Activated CD8-positive, alpha-beta memory T cell treated with anti-CD3 and anti-CD28 coated beads for 4 hours (primary cell): Measurements from ENCODE around the gene ARL3.
"Not testable (repeated sequence)": the region's sequence is repeated elsewhere in the genome, so short reads cannot be mapped to it uniquely, and the experiment has no call there.

Experiments
- DNase-seq, 2 donors: peaks; one replicate each; pipeline ENCODE4 v3.0.0-alpha.2; 2020; ENCODE audit warnings: low read depth in 2 of 2

The ARL3 gene

GRCh38 chr10:102738692-102739121, 24.5 kb upstream of the ARL3 start:
- no peak for DNase-seq

- DNase-seq: no peak
Observed at GRCh38 chr10:102735065-102735562, 20.9 kb upstream of the ARL3 start.

GRCh38 chr10:102732661-102733060, 18.5 kb upstream of the ARL3 start:
- DNase-seq: no peak

GRCh38 chr10:102731222-102731800, 17.1 kb upstream of the ARL3 start:
- no peak for DNase-seq

- peak in 1 of 2 donors; percentile 27 for DNase-seq
Observed at GRCh38 chr10:102729029-102730026, 15.1 kb upstream of the ARL3 start.

DNA sequence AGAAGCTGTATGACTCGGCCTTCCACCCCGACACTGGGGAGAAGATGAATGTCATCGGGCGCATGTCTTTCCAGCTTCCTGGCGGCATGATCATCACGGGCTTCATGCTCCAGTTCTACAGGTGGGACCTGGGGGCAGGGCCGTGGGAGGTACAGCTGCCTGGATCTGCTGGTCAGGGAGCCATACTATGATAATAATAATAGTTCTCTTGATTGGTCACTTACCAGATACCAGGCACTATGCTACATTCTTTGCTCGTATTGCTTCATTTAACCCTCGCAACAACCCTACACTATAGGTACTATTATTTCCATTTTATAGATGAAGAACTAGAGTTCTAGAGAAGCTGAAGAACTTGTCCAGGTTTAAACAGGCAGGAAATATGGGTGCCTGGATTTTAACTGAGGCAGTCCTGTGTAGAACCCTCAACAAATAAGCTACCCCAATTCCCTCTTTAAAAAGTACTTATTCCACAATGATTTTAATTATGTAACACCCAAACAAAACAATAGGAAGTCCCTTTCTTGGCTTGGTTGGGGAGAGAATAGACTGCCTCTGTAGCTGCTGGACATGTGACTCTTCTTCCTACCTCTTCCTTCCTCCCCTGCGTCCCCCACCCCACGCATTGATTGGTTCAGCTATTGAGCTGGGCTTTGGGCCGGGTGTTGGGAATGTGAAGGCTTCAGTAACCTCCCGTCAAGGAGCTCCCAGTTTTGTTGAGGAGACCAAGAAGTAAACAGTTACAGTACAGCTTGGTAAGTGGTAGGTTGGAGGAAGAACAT, 13.0 kb upstream of the ARL3 start:
- DNase-seq: no peak

DNA sequence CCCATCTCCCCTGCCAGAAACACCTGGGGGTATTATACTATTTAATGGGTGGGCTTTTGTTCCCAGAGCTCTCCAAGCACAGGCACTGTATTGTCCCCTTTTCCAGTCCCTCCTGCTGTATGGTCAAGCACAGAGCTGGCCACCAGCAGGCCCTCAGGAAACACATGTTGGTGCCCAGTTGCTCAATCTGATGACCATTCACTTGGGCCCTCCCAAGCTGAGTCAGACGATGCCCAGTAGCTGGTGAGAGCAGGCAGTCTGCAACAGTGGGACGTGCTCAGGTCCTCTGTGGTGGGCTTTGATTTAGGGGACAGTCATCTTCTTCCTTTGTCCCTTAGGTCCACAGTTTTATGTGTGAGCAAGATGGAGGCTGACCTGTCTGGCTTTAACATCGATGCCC, 12.1 kb upstream of the ARL3 start:
- no peak for DNase-seq

DNA sequence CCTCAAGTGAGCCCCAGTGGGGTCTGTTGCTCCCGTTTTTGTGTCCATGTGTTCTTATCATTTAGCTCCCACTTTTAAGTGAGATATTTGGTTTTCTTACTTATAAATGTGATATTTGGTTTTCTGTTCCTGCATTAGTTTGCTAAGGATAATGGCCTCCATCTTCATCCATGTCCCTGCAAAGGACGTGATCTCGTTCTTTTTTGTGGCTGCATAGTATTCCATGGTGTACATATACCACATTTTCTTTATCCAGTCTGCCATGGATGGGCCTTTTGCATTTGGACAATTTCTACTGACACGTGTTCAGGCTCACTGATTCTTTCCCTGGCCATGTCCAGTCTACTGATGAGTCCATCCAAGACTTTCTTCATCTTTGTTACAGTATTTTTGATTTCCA, 9.8 kb upstream of the ARL3 start:
- DNase-seq: no peak

- DNase-seq: no peak
Observed at GRCh38 chr10:102721954-102722353, 7.8 kb upstream of the ARL3 start.

DNA sequence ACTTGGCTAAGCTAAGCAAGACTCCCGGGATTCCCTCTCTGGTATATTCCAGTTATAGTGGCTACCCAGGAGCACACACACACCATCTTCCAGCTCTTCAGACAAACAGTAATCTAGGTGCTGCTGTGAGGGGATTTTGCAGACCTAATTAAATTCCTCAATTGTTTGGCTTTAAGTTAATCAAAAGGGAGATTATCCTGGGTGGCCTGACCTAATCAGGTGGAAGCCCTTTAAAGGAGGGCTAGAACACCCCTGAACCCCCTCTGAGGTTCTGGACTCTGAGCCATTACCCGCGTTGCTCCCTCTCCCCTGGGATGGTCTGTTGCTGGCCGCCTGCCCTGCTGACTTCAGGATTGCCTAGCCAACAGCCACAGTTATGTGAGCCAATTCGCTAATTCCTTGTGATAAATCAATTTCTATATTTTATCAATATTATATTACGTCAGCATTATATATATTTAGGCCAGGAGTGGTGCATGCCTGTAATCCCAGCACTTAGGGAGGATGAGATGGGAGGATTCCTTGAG, 6.6 kb upstream of the ARL3 start:
- DNase-seq: no peak

DNA sequence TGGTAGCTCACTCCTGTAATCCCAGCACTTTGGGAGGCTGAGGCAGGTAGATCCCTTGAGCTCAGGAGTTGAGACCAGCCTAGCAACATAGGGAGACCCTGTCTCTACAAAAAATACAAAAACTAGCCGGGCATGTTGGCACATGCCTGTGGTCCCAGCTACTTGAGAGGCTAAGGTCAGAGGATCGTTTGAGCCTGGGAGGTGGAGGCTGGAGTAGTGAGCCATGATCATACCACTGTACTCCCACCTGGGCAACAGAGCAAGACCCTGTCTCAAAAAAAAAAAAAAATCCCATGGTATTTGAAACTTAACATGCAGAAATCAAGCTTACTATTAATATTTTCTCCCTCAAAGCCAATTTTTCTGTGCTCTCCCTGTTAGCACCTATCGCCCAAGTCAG, 6.1 kb upstream of the ARL3 start:
- DNase-seq: no peak

DNA sequence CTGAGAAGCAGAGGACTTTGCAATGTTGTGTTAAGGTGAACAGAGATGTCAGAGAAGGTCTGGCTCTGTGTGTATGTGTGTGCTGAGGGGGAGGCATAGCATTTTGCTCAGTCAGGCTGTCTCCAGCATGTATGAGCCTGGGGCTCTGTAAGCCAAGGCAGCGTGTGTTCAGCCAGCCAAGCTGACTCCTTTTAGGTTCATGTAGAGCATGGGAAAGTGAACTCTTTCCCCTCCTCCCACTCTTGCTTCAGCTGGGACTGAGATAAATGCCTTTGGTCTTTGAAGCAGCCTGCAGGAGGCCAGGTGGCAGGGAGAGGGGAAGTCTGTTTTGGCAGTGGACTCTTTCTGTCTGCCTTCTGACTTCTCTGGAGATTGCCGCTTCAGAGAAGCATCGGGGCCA, 4.0 kb upstream of the ARL3 start:
- DNase-seq: no peak

DNA sequence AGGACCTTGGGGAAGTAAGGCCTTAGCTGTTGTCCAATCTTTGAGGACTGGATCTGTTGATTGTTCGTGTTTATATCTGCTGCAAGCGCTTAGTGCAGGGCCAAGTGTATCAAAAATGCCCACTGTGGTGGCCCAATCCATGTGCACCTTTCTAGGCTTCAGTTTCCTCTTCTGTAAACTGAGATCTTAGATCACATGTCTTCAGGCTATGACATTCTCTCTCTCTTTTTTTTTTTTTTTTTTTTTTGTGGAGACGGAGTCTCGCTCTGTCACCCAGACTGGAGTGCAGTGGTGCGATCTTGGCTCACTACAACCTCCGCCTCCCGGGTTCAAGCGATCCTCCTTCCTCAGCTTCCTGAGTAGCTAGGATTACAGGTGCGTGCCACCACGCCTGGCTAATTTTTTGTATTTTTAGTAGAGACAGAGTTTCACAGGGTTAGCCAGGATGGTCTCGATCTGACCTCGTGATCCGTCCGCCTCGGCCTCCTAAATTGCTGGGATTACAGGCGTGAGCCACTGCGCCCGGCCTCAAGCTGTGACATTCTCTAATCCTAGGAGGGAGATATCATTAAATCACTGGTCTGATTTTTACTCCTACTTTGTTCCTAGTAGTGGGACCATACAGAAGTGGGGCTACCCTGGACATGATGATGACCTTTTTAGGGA, 2.8 kb upstream of the ARL3 start:
- not testable (repeated sequence) for DNase-seq

DNA sequence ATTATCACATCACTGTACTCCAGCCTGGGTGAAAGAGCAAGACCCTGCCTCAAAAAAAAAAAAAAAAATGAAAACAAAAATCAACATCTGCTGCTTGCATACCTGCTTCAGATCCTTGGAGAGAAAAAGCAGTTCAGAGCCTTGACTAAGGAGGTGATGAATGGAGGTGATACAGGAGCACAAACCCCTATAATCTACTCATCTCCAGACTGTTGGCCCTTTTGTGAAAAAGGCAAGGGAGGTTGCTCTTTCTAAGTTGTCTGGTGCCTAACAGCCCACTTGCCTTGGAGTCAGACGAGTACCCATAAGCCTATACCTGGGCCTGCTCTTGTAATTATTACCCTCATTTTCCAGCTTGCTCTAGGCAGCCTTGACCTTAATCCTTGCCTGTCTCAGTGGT, 1.7 kb upstream of the ARL3 start:
- DNase-seq: no peak

GRCh38 chr10:102714621-102715455, 641 bp upstream of the ARL3 start, which contains the start of gene SFXN2:
SFXN2 (plus strand) TSS chr10:102714636; CDS start chr10:102726637, 12,001 bp downstream.
- DNase-seq: peak in 1 of 2 donors; percentile 14

DNA sequence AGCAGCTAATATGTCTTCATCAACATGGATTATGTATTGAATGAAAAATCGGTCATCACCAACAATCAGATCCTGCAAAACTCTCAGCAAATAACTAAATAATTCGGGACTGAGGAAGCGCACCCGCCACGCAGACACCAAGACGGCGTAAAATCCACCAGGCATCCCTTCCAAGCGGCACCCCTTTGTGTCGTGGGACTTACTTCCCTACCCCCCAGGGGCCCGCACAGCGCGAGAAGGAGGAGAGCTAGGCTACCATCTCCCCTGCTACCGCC, 721 bp downstream of the ARL3 start:
- peak in 1 of 2 donors; percentile 33 for DNase-seq

DNA sequence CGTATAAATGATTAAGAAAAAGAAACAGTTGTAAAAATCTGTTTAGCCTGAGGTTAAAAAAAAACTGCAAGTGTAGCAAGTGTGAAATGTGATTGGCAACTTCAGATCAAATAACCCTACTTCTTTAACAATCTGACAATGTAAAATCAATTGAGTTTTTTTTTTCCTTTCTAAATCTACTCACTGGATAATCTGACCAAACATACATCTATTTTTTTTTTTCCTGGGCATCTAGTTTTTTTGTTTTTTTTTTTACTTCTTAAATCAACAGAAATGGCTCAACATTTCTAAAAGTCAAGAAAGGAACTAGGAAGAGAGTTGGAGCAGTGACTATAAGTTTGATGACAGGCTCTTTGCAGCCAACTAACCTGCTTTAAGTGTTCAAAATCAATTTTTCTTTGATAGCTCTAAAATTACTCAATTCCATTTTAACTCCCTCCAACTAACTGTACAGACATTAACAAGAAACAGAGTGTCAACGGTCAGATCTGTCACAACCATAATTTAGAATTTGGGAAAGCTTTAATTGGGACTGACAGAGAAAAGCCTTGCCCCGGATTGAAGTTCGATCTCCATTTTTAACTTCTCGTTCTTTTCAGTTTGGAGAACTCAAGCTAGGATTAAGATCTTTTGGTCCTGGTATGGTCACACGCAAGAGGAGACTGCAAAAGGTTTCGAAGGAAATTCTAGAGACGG, 1.2 kb downstream of the ARL3 start:
- DNase-seq: no peak

GRCh38 chr10:102712089-102712488, 2.1 kb downstream of the ARL3 start:
- no peak for DNase-seq

GRCh38 chr10:102710609-102711008, 3.6 kb downstream of the ARL3 start:
- DNase-seq: no peak

GRCh38 chr10:102705531-102705930, 8.7 kb downstream of the ARL3 start:
- DNase-seq: no peak
